HG03045 (cell line): Measurements from ENCODE around the gene TRIM29.

Experiments used
- ATAC-seq: cut with Tn5 transposase; IDR thresholded peaks from one replicate; pipeline ENCODE4 v1.9.1; 2021; ENCODE audit warnings: mild to moderate bottlenecking, moderate library complexity; ENCODE audit not compliant: unreplicated experiment

TRIM29 gene

GRCh38 chr11:120123946-120124345, 14.0 kb downstream of the TRIM29 start:
- ATAC-seq: no peak

- ATAC-seq: no peak
These were observed 14.8 kb downstream of the TRIM29 start for GRCh38 chr11:120122924-120123683.

GRCh38 chr11:120121914-120122473, 15.9 kb downstream of the TRIM29 start:
- no peak for ATAC-seq

- no peak for ATAC-seq
These were observed 16.6 kb downstream of the TRIM29 start for GRCh38 chr11:120121336-120121735.

GRCh38 chr11:120120805-120121335, 17.0 kb downstream of the TRIM29 start:
- no peak for ATAC-seq

GRCh38 chr11:120119121-120119520, 18.8 kb downstream of the TRIM29 start:
- no peak for ATAC-seq

GRCh38 chr11:120117991-120118390, 19.9 kb downstream of the TRIM29 start:
- ATAC-seq: no peak

- no peak for ATAC-seq
These were observed 20.9 kb downstream of the TRIM29 start for GRCh38 chr11:120116966-120117365.

GRCh38 chr11:120115272-120116000, 22.5 kb downstream of the TRIM29 start:
- no peak for ATAC-seq

GRCh38 chr11:120112174-120112796, 25.6 kb downstream of the TRIM29 start:
- ATAC-seq: no peak

- no peak for ATAC-seq
These were observed 28.4 kb downstream of the TRIM29 start for GRCh38 chr11:120109531-120109930.

- no peak for ATAC-seq
These were observed 29.1 kb downstream of the TRIM29 start for GRCh38 chr11:120108785-120109168.

GRCh38 chr11:120108154-120108784, 29.6 kb downstream of the TRIM29 start:
- no peak for ATAC-seq

GRCh38 chr11:120107692-120108091, 30.2 kb downstream of the TRIM29 start:
- no peak for ATAC-seq

- no peak for ATAC-seq
These were observed 31.4 kb downstream of the TRIM29 start for GRCh38 chr11:120106354-120107150.

- no peak for ATAC-seq
These were observed 32.3 kb downstream of the TRIM29 start for GRCh38 chr11:120105576-120105975.

GRCh38 chr11:120104041-120104565, 33.8 kb downstream of the TRIM29 start:
- ATAC-seq: no peak

- no peak for ATAC-seq
These were observed 35.1 kb downstream of the TRIM29 start for GRCh38 chr11:120102864-120103122.

GRCh38 chr11:120102050-120102863, 35.7 kb downstream of the TRIM29 start:
- ATAC-seq: no peak
